H1 (cell line): ENCODE data around the gene CDH8. TPM values are rescaled to one million over a fixed set of nuclear protein-coding genes. Genes with fewer than 3 reads are reported as not detected.

Experiments
- CTCF ChIA-PET: fragments of 300-600 bp; sonication (Branson Sonifier 250); formaldehyde crosslinking; loops from one replicate; lab custom pipeline; 2021; ENCODE audit not compliant: partially characterized antibody; lab: Charles Lee
- POLR2A ChIA-PET: fragments of 300-600 bp; sonication (Branson Sonifier 250); formaldehyde crosslinking; loops from one replicate; lab custom pipeline; 2021; ENCODE audit warnings: inconsistent platforms; ENCODE audit not compliant: partially characterized antibody; lab: Charles Lee
- DNase-seq, 2 experiments: peaks; one replicate each; pipeline versions ENCODE4 v3.0.0 to v3.0.0-alpha.2; 2010 to 2022; ENCODE audit warnings: low spot score in 2 of 2, low read depth in 1 of 2, mixed read lengths in 1 of 2
- FAIRE-seq: peaks from 2 replicates; lab custom pipeline; 2011; peaks lifted over from hg19 to GRCh38; lab: Jason Lieb, UNC
- H2AFZ ChIP-seq: 2 replicates; pipeline ENCODE4 v1.8.1; 2012; ENCODE audit warnings: low read length, inconsistent platforms
- H2AK5ac ChIP-seq: 2 replicates; pipeline ENCODE4 v1.6.1; 2013; ENCODE audit warnings: low read depth, low read length
- H2BK120ac ChIP-seq: replicated peaks from 2 replicates; pipeline ENCODE3; 2013; ENCODE audit warnings: low read depth, low read length, inconsistent platforms
- H2BK12ac ChIP-seq: 2 replicates; pipeline ENCODE4 v1.6.1; 2013; ENCODE audit warnings: low read depth, low read length
- H2BK15ac ChIP-seq: 2 replicates; pipeline ENCODE4 v1.6.1; 2013; ENCODE audit warnings: low read length
- H2BK20ac ChIP-seq: 2 replicates; pipeline ENCODE4 v1.6.1; 2013; ENCODE audit warnings: low read length
- H2BK5ac ChIP-seq: 2 replicates; pipeline ENCODE4 v1.6.1; 2013; ENCODE audit warnings: low read depth, low read length
- H3K14ac ChIP-seq: 2 replicates; pipeline ENCODE4 v1.6.1; 2013; ENCODE audit warnings: inconsistent platforms; ENCODE audit not compliant: insufficient read length
- H3K18ac ChIP-seq: 2 replicates; pipeline ENCODE4 v1.6.1; 2013; ENCODE audit warnings: low read length; ENCODE audit errors: extremely low read depth
- H3K23ac ChIP-seq: 2 replicates; pipeline ENCODE4 v1.6.1; 2013; ENCODE audit warnings: inconsistent platforms; ENCODE audit not compliant: insufficient read length
- H3K23me2 ChIP-seq: 2 replicates; pipeline ENCODE4 v1.6.1; 2013; ENCODE audit warnings: low read depth, low read length
- H3K27ac ChIP-seq: 2 replicates; pipeline ENCODE4 v1.6.1; 2011; ENCODE audit warnings: low read depth, low read length, inconsistent platforms
- H3K27me3 ChIP-seq, 4 experiments: replicated peaks in 1 of 4; 1 replicate in 1 of 4; 2 replicates in 3 of 4; pipeline versions ENCODE4 v1.6.1 to v1.8.1; 2011 to 2013; ENCODE audit warnings: low read length in 3 of 4, mild to moderate bottlenecking in 3 of 4, inconsistent platforms in 2 of 4, mixed read lengths in 2 of 4, moderate library complexity in 1 of 4; ENCODE audit not compliant: control insufficient read depth in 3 of 4, insufficient read depth in 3 of 4; ENCODE audit errors: extremely low read depth in 1 of 4
- H3K36me3 ChIP-seq, 4 experiments: 2 replicates each; pipeline versions ENCODE4 v1.6.1 to v1.8.1; 2011 to 2013; ENCODE audit warnings: mild to moderate bottlenecking in 4 of 4, low read length in 3 of 4, moderate library complexity in 2 of 4, control low read depth in 1 of 4, inconsistent platforms in 1 of 4; ENCODE audit not compliant: insufficient read depth in 4 of 4, control insufficient read depth in 2 of 4
- H3K4ac ChIP-seq: replicated peaks from 2 replicates; pipeline ENCODE3; 2013; ENCODE audit warnings: low read length, low read depth, mixed read lengths, inconsistent platforms; ENCODE audit not compliant: insufficient read length
- H3K4me1 ChIP-seq, 4 experiments: replicated peaks in 1 of 4; 1 replicate in 1 of 4; 2 replicates in 3 of 4; pipeline versions ENCODE4 v1.6.1 to v1.8.1; 2011 to 2013; ENCODE audit warnings: low read length in 3 of 4, inconsistent platforms in 2 of 4, mixed read lengths in 1 of 4; ENCODE audit not compliant: insufficient read depth in 4 of 4, control insufficient read depth in 3 of 4
- H3K4me2 ChIP-seq, 2 experiments: 2 replicates each; pipeline versions ENCODE4 v1.6.1 to v1.8.1; 2011 to 2013; ENCODE audit warnings: low read depth in 2 of 2, low read length in 2 of 2, control low read depth in 1 of 2, inconsistent platforms in 1 of 2, mild to moderate bottlenecking in 1 of 2; ENCODE audit not compliant: insufficient read depth in 1 of 2
- H3K4me3 ChIP-seq, 4 experiments: fragments of 200-600, 300-600 bp in 1 of 4; sonication (generic), shearing (Covaris generic), sonication (Bioruptor Twin) in 1 of 4; 2 replicates each; pipeline versions ENCODE4 v1.5.1 to v1.8.1; 2011 to 2016; ENCODE audit warnings: low read length in 4 of 4, low read depth in 3 of 4, control low read depth in 2 of 4, inconsistent platforms in 2 of 4, mild to moderate bottlenecking in 2 of 4, mixed read lengths in 1 of 4, moderate library complexity in 1 of 4; ENCODE audit not compliant: insufficient read depth in 2 of 4; ENCODE audit errors: extremely low read depth in 1 of 4
- H3K56ac ChIP-seq: replicated peaks from 2 replicates; pipeline ENCODE3; 2013; ENCODE audit warnings: low read depth, mild to moderate bottlenecking, mixed read lengths, low read length, inconsistent platforms; ENCODE audit not compliant: insufficient read length
- H3K79me1 ChIP-seq: 2 replicates; pipeline ENCODE4 v1.6.1; 2013; ENCODE audit warnings: low read depth, low read length, control low read depth
- H3K79me2 ChIP-seq, 2 experiments: 2 replicates each; pipeline versions ENCODE4 v1.6.1 to v1.8.1; 2012 to 2013; ENCODE audit warnings: low read length in 2 of 2, mild to moderate bottlenecking in 2 of 2, inconsistent platforms in 1 of 2; ENCODE audit not compliant: insufficient read depth in 2 of 2, control insufficient read depth in 1 of 2
- H3K9ac ChIP-seq, 4 experiments: replicated peaks in 1 of 4; 1 replicate in 1 of 4; 2 replicates in 3 of 4; pipeline versions ENCODE4 v1.6.1 to v1.8.1; 2011 to 2013; ENCODE audit warnings: low read depth in 3 of 4, low read length in 3 of 4, control low read depth in 2 of 4, mild to moderate bottlenecking in 2 of 4, moderate library complexity in 2 of 4, inconsistent platforms in 1 of 4; ENCODE audit errors: extremely low read depth in 1 of 4
- H3K9me3 ChIP-seq, 2 experiments: 2 replicates each; pipeline versions ENCODE4 v1.6.1 to v1.8.1; 2012 to 2013; ENCODE audit warnings: mild to moderate bottlenecking in 2 of 2, moderate library complexity in 2 of 2, control low read depth in 1 of 2, inconsistent platforms in 1 of 2, low read depth in 1 of 2, low read length in 1 of 2, mixed read lengths in 1 of 2; ENCODE audit not compliant: insufficient read depth in 2 of 2
- H4K20me1 ChIP-seq, 2 experiments: replicated peaks in 1 of 2; 2 replicates each; pipeline versions ENCODE3 to v1.8.1; 2011 to 2013; ENCODE audit warnings: inconsistent platforms in 2 of 2, low read length in 2 of 2, mild to moderate bottlenecking in 1 of 2; ENCODE audit not compliant: insufficient read depth in 2 of 2, control insufficient read depth in 1 of 2
- H4K5ac ChIP-seq: 2 replicates; pipeline ENCODE4 v1.6.1; 2013; ENCODE audit warnings: low read length, low read depth, mixed read lengths, inconsistent platforms; ENCODE audit not compliant: insufficient read length
- H4K8ac ChIP-seq: 2 replicates; pipeline ENCODE4 v1.8.0; 2013; ENCODE audit warnings: mild to moderate bottlenecking, moderate library complexity, low read length, inconsistent platforms; ENCODE audit not compliant: insufficient read depth; ENCODE audit errors: extremely low read depth
- H4K91ac ChIP-seq: replicated peaks from 2 replicates; pipeline ENCODE3; 2013; ENCODE audit warnings: low read length, mixed read lengths, inconsistent platforms; ENCODE audit not compliant: insufficient read length
- ATF2 ChIP-seq: IDR thresholded peaks from 2 replicates; pipeline ENCODE4 v1.6.1; 2012; ENCODE audit warnings: low read length, inconsistent platforms
- BCL11A ChIP-seq, 2 experiments: IDR thresholded peaks; one replicate each; pipeline ENCODE4 v1.6.1; 2011; ENCODE audit warnings: low read depth in 2 of 2, low read length in 2 of 2, mild to moderate bottlenecking in 2 of 2
- CHD2 ChIP-seq: IDR thresholded peaks from 2 replicates; pipeline ENCODE4 v1.6.1; 2012; ENCODE audit warnings: low read length, improper control_type of control experiment
- EGR1 ChIP-seq: IDR thresholded peaks from 2 replicates; pipeline ENCODE4 v1.6.1; 2011; ENCODE audit warnings: low read depth, low read length, borderline replicate concordance
- GTF2F1 ChIP-seq: IDR thresholded peaks from 2 replicates; pipeline ENCODE4 v1.6.1; 2012; ENCODE audit warnings: low read depth, low read length, improper control_type of control experiment, borderline replicate concordance
- JUND ChIP-seq: IDR thresholded peaks from 2 replicates; pipeline ENCODE4 v1.6.1; 2011; ENCODE audit warnings: mild to moderate bottlenecking, improper control_type of control experiment, low read length
- KDM4A ChIP-seq: IDR thresholded peaks from one replicate; pipeline ENCODE4 v1.7.1; 2012; ENCODE audit warnings: low read depth, mild to moderate bottlenecking, moderate library complexity, low read length, inconsistent platforms; ENCODE audit not compliant: severe bottlenecking
- RFX5 ChIP-seq: IDR thresholded peaks from 2 replicates; pipeline ENCODE4 v1.6.1; 2011; ENCODE audit warnings: low read depth, low read length, improper control_type of control experiment, borderline replicate concordance
- RNF2 ChIP-seq: fragments of 200-900, 300-1000 bp; sonication (generic); IDR thresholded peaks from 2 replicates; pipeline ENCODE4 v1.7.1; 2016; ENCODE audit warnings: borderline replicate concordance, low read depth, mild to moderate bottlenecking, antibody characterized with exemption, low read length; ENCODE audit not compliant: poor library complexity, severe bottlenecking; ENCODE audit errors: missing control alignments
- SAP30 ChIP-seq: fragments of 300-600 bp; sonication (generic); IDR thresholded peaks from 2 replicates; pipeline ENCODE4 v1.7.1; 2012; ENCODE audit warnings: low read length, moderate library complexity, mild to moderate bottlenecking, inconsistent platforms; ENCODE audit not compliant: insufficient read depth, insufficient replicate concordance
- SIRT6 ChIP-seq: IDR thresholded peaks from one replicate; pipeline ENCODE4 v1.7.1; 2012; ENCODE audit warnings: low read length, inconsistent platforms
- TEAD4 ChIP-seq: IDR thresholded peaks from 2 replicates; pipeline ENCODE4 v1.6.1; 2012; ENCODE audit warnings: low read depth, low read length, inconsistent platforms, mixed read lengths
- whole genome bisulfite sequencing, 2 experiments: shearing (Covaris generic) in 1 of 2; methylation state at CpG; one replicate each; pipeline versions ENCODE4 v1.1.6 to v1.1.7; 2013 to 2015; ENCODE audit warnings: low lambda C conversion rate in 2 of 2, mixed read lengths in 2 of 2, inconsistent platforms in 1 of 2, low coverage in 1 of 2, missing lambda C conversion rate in 1 of 2; ENCODE audit not compliant: insufficient replicate concordance in 2 of 2, insufficient coverage in 1 of 2, insufficient read length in 1 of 2; ENCODE audit errors: extremely low coverage in 1 of 2, missing lambda C conversion rate in 1 of 2; 5-methylcytosine and 5-hydroxymethylcytosine counted together
- polyA plus RNA-seq, 7 experiments: library from polyadenylated mRNA; depleted of rRNA in 3 of 7; stranded (reverse) in 5 of 7; unstranded in 2 of 7; fragments of >200 nt in 5 of 7; fragments of 200-250 nt in 2 of 7; gene quantifications; 1 replicate in 5 of 7; 2 replicates in 1 of 7; 4 replicates in 1 of 7; pipeline versions ENCODE4 v1.2.1 to v1.2.3, GENCODE V29; 2011 to 2013; ENCODE audit warnings: missing spikeins in 2 of 7, mixed read lengths in 2 of 7
- total RNA-seq: library from RNA; stranded (reverse); fragmentation: NEBNext Ultra II Directional; extraction: Animal tissue kit (Norgen Biotek cat#: 25700); gene quantifications from 2 replicates; pipeline ENCODE4 v1.2.1, GENCODE V29; 2021

The CDH8 gene
- total and polyA plus RNA-seq, 2 of the 8 experiments (the other 6 are each of a cell fraction or from before 2014, with no cell fraction given): 7.7 to 8.4 TPM

- FAIRE-seq: peak; percentile 85
- no peak for TF ChIP-seq BCL11A (IDR thresholded peaks at IDR 0.05; ENCODE audit: low read depth in 2 of 2, low read length in 2 of 2)
- no peak for TF ChIP-seq CHD2
- no peak for TF ChIP-seq ATF2
- no peak for TF ChIP-seq JUND
- TF ChIP-seq SAP30: no peak
- no peak for TF ChIP-seq SIRT6
- TF ChIP-seq RNF2: no peak
- TF ChIP-seq GTF2F1: no peak
- no peak for TF ChIP-seq KDM4A
- no peak for TF ChIP-seq TEAD4
- no peak for TF ChIP-seq EGR1
- TF ChIP-seq RFX5: no peak
Observed at GRCh38 chr16:61730997-61731396, 305.2 kb downstream of the CDH8 start.

More at GRCh38 chr16:61730997-61731396, 305.2 kb downstream of the CDH8 start:
- 0 out of 2 replicates have a peak overlapping the region, but pooled peaks have one; percentile 5 for H3K27ac ChIP-seq
- no peak overlapping the region for H2BK20ac ChIP-seq
- no peak overlapping the region for H3K23ac ChIP-seq
- no peak overlapping the region for H2BK5ac ChIP-seq
- H3K4me1 ChIP-seq: peaks cover 0 to 10% (median 2%) of the 10 kb centered on the region in 4 experiments; a peak in 1 of 7 replicates
- no peaks in the 10 kb centered on the region for H3K23me2 ChIP-seq
- WGBS, 2 experiments: 80% methylated on average over 1 of the region's 1 CpG; no CpG with 5 or more reads in 1 of the 2 experiments
- H3K4ac ChIP-seq: no peak overlapping the region
- no peaks in the 10 kb centered on the region for H3K9me3 ChIP-seq
- no peak overlapping the region for H2AK5ac ChIP-seq
- H3K79me2 ChIP-seq: no peaks in the 10 kb centered on the region
- no peak overlapping the region for H2BK120ac ChIP-seq
- POLR2A ChIA-PET: no interaction called here
- H2BK12ac ChIP-seq: no peak overlapping the region
- no peak overlapping the region; a peak in 1 of 8 replicates for H3K4me3 ChIP-seq
- peak overlapping the region; percentile 60 for H4K5ac ChIP-seq
- H2AFZ ChIP-seq: no peak overlapping the region
- H4K8ac ChIP-seq: no peak overlapping the region
- 0 out of 7 replicates have a peak overlapping the region, but pooled peaks of 1 of the 4 experiments have one; percentile 11 for H3K9ac ChIP-seq
- peak in 1 of 2 experiments; percentile 9 for DNase-seq
- H3K79me1 ChIP-seq: no peaks in the 10 kb centered on the region
- H2BK15ac ChIP-seq: no peak overlapping the region
- no peak overlapping the region for H3K18ac ChIP-seq
- CTCF ChIA-PET: no interaction called here
- no peaks in the 10 kb centered on the region for H4K20me1 ChIP-seq
- H3K27me3 ChIP-seq: no peaks in the 10 kb centered on the region
- no peak overlapping the region for H3K14ac ChIP-seq
- H3K56ac ChIP-seq: no peak overlapping the region
- H3K4me2 ChIP-seq: peak overlapping the region in 1 of 2 experiments; percentile 12; a peak in 1 of 4 replicates
- H4K91ac ChIP-seq: no peak overlapping the region
- H3K36me3 ChIP-seq: no peaks in the 10 kb centered on the region
